Spleen (tissue), 11 donors: ENCODE measurements around the gene PCCA. TPM values are rescaled to one million over a fixed set of nuclear protein-coding genes. Genes with fewer than 3 reads are reported as not detected.

Experiments
- DNase-seq: peaks from one replicate; pipeline ENCODE4 v3.0.0-alpha.2; 2020
- H3K27ac ChIP-seq, 8 donors: fragments of 200-600 bp; sonication (generic) in 7 of 8; 1 replicate in 4 of 8; 2 replicates in 4 of 8; pipeline versions ENCODE4 v1.5.0 to v1.8.0; 2016 to 2021; ENCODE audit warnings: inconsistent platforms in 4 of 8, mild to moderate bottlenecking in 4 of 8, moderate library complexity in 1 of 8
- H3K27me3 ChIP-seq, 7 donors: fragments of 200-600 bp; sonication (generic) in 6 of 7; replicated peaks in 1 of 7; 1 replicate in 4 of 7; 2 replicates in 3 of 7; pipeline versions ENCODE4 v1.5.0 to v1.8.0; 2016 to 2021; ENCODE audit warnings: inconsistent platforms in 3 of 7, mild to moderate bottlenecking in 1 of 7
- H3K36me3 ChIP-seq, 6 donors: fragments of 200-600 bp; sonication (generic) in 5 of 6; 1 replicate in 4 of 6; 2 replicates in 2 of 6; pipeline versions ENCODE4 v1.5.0 to v1.8.0; 2016 to 2021; ENCODE audit warnings: inconsistent platforms in 2 of 6
- H3K4me1 ChIP-seq, 6 donors: fragments of 200-600 bp; sonication (generic) in 5 of 6; 1 replicate in 3 of 6; 2 replicates in 3 of 6; pipeline versions ENCODE4 v1.5.0 to v1.8.0; 2016 to 2021; ENCODE audit warnings: inconsistent platforms in 3 of 6
- H3K4me3 ChIP-seq, 8 donors: fragments of 200-600 bp; sonication (generic) in 7 of 8; 1 replicate in 4 of 8; 2 replicates in 4 of 8; pipeline versions ENCODE4 v1.5.0 to v1.8.0; 2016 to 2021; ENCODE audit warnings: inconsistent platforms in 4 of 8, mild to moderate bottlenecking in 4 of 8, moderate library complexity in 2 of 8
- H3K9me3 ChIP-seq, 8 donors: fragments of 200-600 bp; sonication (generic) in 7 of 8; 1 replicate in 4 of 8; 2 replicates in 4 of 8; pipeline versions ENCODE4 v1.5.0 to v1.8.0; 2016 to 2021; ENCODE audit warnings: inconsistent platforms in 4 of 8
- CTCF ChIP-seq, 11 experiments: fragments of 200-600 bp in 7 of 11; fragments of 450-650 bp in 4 of 11; sonication (generic) in 4 of 11; IDR thresholded peaks in 8 of 11; conservative IDR thresholded peaks in 3 of 11; 1 replicate in 7 of 11; 2 replicates in 4 of 11; pipeline versions ENCODE4 v1.4.0 to v1.8.0; 2016 to 2021; ENCODE audit warnings: antibody characterized with exemption in 11 of 11, inconsistent platforms in 4 of 11, mild to moderate bottlenecking in 1 of 11
- POLR2A ChIP-seq, 3 donors: fragments of 450-650 bp; IDR thresholded peaks; one replicate each; pipeline ENCODE4 v1.5.1; 2017; ENCODE audit warnings: antibody characterized with exemption in 3 of 3, mild to moderate bottlenecking in 1 of 3
- POLR2AphosphoS5 ChIP-seq, 3 donors: sonication (generic); formaldehyde crosslinking; IDR thresholded peaks; one replicate each; pipeline ENCODE4 v1.5.1; 2017; ENCODE audit warnings: antibody characterized with exemption in 3 of 3
- WGBS, 5 donors: extraction: QIAGEN DNeasy Blood & Tissue Kit in 3 of 5; methylation state at CpG; one replicate each; pipeline versions ENCODE4 v1.1.5 to v1.1.7; 2013 to 2018; 5-methylcytosine and 5-hydroxymethylcytosine counted together
- intact Hi-C: fragments of 100-400 bp; cut with DNase I; formaldehyde crosslinking; loops from one replicate; pipeline ENCODE4 v1.15.0; 2023; ENCODE audit warnings: low total_unique reads
- polyA plus RNA-seq, 3 donors: library from polyadenylated mRNA; stranded (reverse); fragments of 200-250 nt; gene quantifications; one replicate each; pipeline ENCODE4 v1.2.1, GENCODE V29; 2013
- total RNA-seq, 7 donors: library from RNA; depleted of rRNA in 3 of 7; stranded (reverse); fragments of >200 nt in 3 of 7; fragmentation: NEBNext Ultra II Directional in 4 of 7; extraction: Animal tissue kit (Norgen Biotek cat#: 25700) in 4 of 7; gene quantifications; one replicate each; pipeline versions ENCODE4 v1.1.0 to v1.2.1, GENCODE V29; 2016 to 2021
- donor health status: healthy with polysubstance abuse.
- donor health status: DM: no; HTN: no; CAD: no; lungs with moderate emphysema.
- donor health status: DM: no; HTN: no; CAD: no.
- donor health status: Bipolar disorder and iron deficiency.
- donor health status: healthy.
- donor health status: DM: no; HTN: no; CAD: no.
- donor health status: DM: yes; HTN: yes; CAD: no.

PCCA gene
- total and polyA plus RNA-seq, 10 donors = 9.3 to 54.9 (median 43.9) TPM

- H3K27ac ChIP-seq = no peak overlapping the region
- H3K4me3 ChIP-seq = no peak overlapping the region
- H3K27me3 ChIP-seq = no peaks in the 10 kb centered on the region
- TF ChIP-seq CTCF (IDR thresholded peaks at IDR 0.05 in 8 of 11, conservative IDR thresholded peaks at IDR 0.05 in 3 of 11) (no peak), POLR2AphosphoS5 (IDR thresholded peaks at IDR 0.05) (no peak), POLR2A (IDR thresholded peaks at IDR 0.05) (no peak)
- H3K36me3 ChIP-seq = no peaks in the 10 kb centered on the region
- DNase-seq = no peak
- H3K4me1 ChIP-seq = peaks cover 0 to 17% (median 13%) of the 10 kb centered on the region in 6 donors
- 73 to 85% (median 79%) methylated on average over 3 of the region's 3 CpGs for WGBS, 5 donors
- no peaks in the 10 kb centered on the region for H3K9me3 ChIP-seq
- intact Hi-C loops = no loop called here
These were observed 395.8 kb downstream of the PCCA start for GRCh38 chr13:100484702-100485101.

GRCh38 chr13:100485265-100485664, 396.4 kb downstream of the PCCA start:
- intact Hi-C loops = no loop called here
- peaks cover 0 to 23% (median 13%) of the 10 kb centered on the region in 6 donors for H3K4me1 ChIP-seq
- no peak for DNase-seq
- 88 to 97% (median 93%) methylated on average over 2 of the region's 2 CpGs for WGBS, 5 donors
- no peak overlapping the region for H3K27ac ChIP-seq
- no peak overlapping the region for H3K4me3 ChIP-seq
- H3K27me3 ChIP-seq = no peaks in the 10 kb centered on the region
- no peaks in the 10 kb centered on the region for H3K9me3 ChIP-seq
- H3K36me3 ChIP-seq = no peaks in the 10 kb centered on the region
- TF ChIP-seq CTCF (IDR thresholded peaks at IDR 0.05 in 8 of 11, conservative IDR thresholded peaks at IDR 0.05 in 3 of 11) = no peak
- no peak for TF ChIP-seq POLR2A (IDR thresholded peaks at IDR 0.05)
- TF ChIP-seq POLR2AphosphoS5 (IDR thresholded peaks at IDR 0.05) = no peak

- WGBS, 5 donors = 67 to 80% (median 71%) methylated on average over 4 of the region's 4 CpGs
- H3K27me3 ChIP-seq = no peaks in the 10 kb centered on the region
- peaks cover 0 to 40% (median 7%) of the 10 kb centered on the region in 6 donors for H3K4me1 ChIP-seq
- H3K4me3 ChIP-seq = no peak overlapping the region
- no peaks in the 10 kb centered on the region for H3K9me3 ChIP-seq
- H3K27ac ChIP-seq = peak overlapping the region in 7 of 8 donors; percentile 16 to 76 (median 66)
- H3K36me3 ChIP-seq = no peaks in the 10 kb centered on the region
- no peak for DNase-seq
- TF ChIP-seq CTCF (IDR thresholded peaks at IDR 0.05 in 8 of 11, conservative IDR thresholded peaks at IDR 0.05 in 3 of 11) (no peak), POLR2A (IDR thresholded peaks at IDR 0.05) (no peak), POLR2AphosphoS5 (IDR thresholded peaks at IDR 0.05) (no peak)
- intact Hi-C loops = no loop called here
These were observed 401.8 kb downstream of the PCCA start for GRCh38 chr13:100490692-100491091.

GRCh38 chr13:100491164-100491842, 402.4 kb downstream of the PCCA start:
- TF ChIP-seq CTCF (IDR thresholded peaks at IDR 0.05 in 8 of 11, conservative IDR thresholded peaks at IDR 0.05 in 3 of 11) (no peak), POLR2AphosphoS5 (IDR thresholded peaks at IDR 0.05) (no peak), POLR2A (IDR thresholded peaks at IDR 0.05) (no peak)
- H3K36me3 ChIP-seq = no peaks in the 10 kb centered on the region
- H3K27ac ChIP-seq = peak overlapping the region in 7 of 8 donors; percentile 38 to 76 (median 66)
- intact Hi-C loops = no loop called here
- WGBS, 5 donors = 50 to 71% (median 61%) methylated on average over 8 of the region's 8 CpGs
- no peak overlapping the region for H3K4me3 ChIP-seq
- no peaks in the 10 kb centered on the region for H3K27me3 ChIP-seq
- H3K9me3 ChIP-seq = no peaks in the 10 kb centered on the region
- DNase-seq = no peak
- H3K4me1 ChIP-seq = peaks cover 0 to 40% (median 7%) of the 10 kb centered on the region in 6 donors
